DMS153 treated with DMSO at 0.1 percent for 48 hours (cell line): ENCODE data around the gene ADAMTS10.
A peak's percentile ranks its signal among the peaks of the same experiment; 100 is the strongest.
"Not testable (repeated sequence)": the region's sequence is repeated elsewhere in the genome, so short reads cannot be mapped to it uniquely, and the experiment has no call there.

Experiments used
- DNase-seq: peaks from one replicate; lab custom pipeline; 2025; ENCODE audit not compliant: unreplicated experiment; lab: John Stamatoyannopoulos, UW

The ADAMTS10 gene

DNA sequence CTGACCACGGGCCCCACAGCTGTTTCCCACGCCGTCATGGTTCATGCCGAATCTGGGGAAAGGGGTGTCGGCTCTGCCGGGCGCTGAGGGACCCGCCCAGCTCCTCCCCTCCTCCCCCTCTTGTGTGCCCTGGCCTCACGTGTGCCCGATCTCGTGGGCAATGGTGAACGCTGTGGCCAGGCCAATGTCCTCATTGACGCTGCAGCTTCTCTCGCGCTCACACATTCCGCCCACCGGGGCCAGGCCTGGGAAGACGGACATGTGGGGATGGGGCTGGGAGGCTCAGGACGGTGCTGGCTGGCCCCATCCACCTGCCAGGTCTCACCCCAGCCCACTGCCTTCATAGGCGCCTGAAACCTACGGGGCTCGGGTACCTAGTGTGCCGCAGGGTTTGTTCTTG lies 14.3 kb downstream of the ADAMTS10 start:
- DNase-seq, result no peak

DNA sequence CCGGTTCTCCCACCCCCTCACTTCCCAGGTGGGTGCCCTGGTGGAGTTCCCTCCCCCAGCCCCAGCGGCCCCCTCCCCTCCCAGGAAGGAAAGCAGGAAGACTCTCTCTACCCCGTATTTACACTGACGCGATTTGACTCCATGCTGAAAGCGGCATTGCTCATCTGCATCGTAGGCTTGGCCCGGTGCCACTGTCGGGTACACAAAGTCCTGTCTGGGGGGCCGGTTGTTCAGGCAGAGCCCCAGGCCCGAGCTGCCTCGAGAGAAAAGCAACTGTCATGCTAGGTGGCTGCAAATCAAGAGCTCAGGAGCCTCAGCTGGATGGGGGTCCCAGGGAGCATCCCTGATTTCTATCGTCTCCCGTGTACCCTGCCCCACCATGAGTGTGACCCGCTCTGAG lies 14.9 kb downstream of the ADAMTS10 start:
- no peak for DNase-seq

DNA sequence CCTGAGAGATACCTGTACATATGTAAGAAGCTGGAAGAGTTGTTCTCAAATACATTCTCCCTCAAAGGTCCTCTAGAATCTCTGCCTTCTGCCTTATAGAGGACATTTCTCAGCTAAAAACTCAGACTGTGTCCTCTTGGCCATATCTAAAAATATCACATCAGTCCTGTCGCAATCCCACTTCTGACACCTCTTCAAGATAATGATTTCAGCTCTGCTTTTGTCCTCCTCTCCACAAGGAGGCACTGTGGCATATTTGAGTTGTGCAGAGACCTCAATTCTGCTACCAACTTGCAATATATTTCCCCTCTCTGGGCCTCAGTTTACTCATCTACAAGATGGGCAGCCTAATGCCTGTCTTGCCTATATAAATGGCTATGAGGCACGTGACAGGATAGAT lies 16.6 kb downstream of the ADAMTS10 start:
- DNase-seq, result no peak

DNA sequence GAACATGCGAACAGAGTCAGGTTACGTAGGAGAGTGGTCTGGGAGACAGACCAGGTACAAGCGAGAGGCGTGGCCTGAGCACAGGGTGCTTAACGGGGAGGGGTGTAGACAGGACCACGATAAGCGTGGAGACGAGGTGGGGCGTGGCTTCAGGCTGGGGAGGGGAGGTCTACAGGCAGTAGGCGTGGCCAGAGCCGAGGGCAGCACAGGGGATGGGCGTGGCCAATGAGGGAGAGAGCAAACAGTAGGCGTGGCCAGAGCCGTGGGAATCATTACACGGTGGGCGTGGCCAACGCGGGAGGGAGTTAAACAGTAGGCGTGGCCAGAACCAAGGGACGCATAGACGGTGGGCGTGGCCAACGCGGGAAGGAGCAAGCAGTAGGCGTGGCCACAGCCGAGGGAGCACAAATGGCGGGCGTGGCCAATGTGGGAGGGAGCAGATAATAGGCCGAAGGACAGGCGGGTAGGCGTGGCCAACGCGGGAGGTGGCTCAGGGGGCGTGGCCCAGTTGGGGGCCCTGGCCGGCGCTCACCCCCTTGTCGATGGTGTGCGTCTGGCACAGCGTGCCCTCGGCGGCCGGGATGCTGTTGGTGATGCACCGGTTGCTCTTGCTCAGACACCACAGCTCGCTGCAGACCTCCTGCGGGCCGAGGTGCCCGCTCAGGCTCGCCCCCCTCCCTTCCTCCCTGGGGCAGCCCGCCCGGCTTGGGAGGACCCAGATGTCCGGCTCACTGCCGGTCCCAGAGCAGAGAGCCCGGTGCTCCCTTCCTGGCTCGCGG lies 18.1 kb downstream of the ADAMTS10 start:
- DNase-seq, result no peak

DNA sequence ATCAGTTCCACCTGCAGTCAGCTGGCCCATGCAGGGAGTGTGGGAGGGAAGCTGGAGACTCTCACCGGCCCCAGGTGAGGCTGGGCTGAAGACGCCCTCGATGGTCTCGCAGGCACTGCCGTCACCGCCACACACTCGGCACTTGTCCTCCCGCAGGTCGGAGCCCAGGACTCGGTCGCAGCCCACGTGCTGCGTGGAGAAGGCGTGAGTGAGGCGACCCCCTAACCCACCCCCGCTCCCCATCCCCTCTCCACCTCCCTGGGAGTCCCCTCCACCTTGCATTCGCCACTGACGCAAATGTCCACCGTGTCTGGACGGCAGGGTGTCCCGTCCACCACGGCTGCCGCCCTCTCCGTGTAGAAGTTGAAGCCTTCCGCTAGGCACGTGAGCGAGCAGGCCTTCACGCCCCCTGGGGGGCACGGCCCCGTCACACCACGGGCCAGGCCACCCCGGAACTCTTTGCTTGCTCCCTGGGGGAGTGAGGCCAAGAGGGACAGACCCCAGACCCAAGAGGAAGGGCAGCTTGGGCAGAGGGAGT lies 21.3 kb downstream of the ADAMTS10 start:
- no peak for DNase-seq

DNA sequence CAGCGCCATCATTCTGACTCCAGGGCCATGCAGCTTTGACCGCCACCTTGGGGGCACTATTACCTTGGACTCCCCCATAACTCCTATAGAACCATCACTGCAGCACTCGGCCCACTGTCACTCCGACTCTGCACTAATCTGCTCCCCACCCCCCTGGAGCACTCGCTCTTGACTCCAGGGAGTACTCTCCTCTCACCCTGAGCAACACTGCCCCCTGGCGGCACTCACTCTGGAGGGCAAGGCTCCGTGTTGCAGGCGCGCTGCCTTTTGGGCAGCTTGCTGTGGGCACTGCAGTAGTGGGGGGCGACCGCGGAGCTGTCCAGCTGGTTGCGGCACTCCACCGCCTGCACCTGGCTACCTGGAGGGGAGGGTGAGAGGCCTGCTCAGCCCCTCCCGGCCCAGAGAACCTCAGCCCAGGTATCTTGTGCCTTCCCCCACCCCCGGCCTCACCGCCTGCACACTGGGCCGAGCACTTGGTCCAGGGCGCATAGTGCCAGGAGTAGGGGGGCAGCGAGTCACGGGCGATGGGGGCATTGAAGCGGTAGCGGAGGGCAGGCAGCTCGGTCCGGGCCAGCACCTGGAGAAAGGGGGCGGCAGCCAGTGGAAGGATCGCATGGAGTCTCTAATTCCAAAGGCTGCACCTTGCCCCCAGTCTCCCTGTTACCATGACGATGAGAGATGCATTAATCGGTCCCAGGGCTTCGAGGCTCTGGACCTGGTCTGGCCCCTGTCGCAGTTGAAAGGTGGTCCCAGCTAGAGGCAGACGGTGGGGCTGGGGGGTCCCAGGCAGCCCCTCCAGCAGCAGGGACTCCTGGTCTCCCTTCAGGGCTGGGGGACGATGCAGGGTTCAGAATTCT lies 24.4 kb downstream of the ADAMTS10 start:
- no peak for DNase-seq

DNA sequence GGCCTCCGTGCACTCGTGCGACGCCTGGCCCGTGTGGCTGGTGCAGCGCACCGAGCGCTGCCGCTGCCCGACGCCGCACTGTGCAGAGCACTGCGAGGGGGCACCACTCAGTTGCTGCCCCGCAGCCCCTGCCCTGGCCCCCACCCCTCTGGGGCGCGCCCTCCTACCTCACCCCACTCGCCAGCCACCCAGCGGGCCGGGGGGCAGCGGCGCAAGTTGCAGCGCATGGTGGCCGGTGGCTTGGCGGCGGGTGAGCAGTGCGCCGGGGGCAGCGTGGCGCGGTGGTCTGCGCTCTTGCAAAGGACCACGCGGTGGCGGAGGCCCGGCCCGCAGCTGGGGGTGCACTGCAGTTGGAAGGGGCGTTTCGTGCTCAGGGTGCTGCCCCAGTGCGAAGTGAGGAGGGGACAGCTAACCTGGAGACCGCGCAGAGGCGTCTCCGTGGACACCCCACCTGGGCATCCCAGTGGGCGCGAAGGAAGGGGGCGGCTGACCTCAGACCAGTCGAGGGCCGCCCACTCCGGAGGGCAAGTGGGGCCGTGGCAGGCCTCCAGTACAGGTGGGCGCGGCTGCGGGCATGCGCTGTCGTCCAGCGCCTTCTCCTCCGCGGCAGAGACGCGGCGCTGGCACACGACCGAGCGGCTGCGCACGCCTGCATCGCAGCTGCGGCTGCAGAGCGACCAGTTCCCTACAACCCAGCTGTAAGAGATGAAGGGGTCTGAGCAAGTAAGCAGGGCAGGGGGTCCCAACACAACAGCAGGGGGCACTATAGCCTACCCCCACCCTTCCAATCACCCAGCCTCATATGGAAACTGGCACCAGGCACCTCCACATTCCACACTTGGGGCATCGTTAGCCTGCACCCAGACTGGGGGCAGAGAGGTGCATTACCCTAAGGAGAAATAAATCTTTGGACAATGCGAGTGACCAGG lies 25.3 kb downstream of the ADAMTS10 start:
- DNase-seq, result no peak

DNA sequence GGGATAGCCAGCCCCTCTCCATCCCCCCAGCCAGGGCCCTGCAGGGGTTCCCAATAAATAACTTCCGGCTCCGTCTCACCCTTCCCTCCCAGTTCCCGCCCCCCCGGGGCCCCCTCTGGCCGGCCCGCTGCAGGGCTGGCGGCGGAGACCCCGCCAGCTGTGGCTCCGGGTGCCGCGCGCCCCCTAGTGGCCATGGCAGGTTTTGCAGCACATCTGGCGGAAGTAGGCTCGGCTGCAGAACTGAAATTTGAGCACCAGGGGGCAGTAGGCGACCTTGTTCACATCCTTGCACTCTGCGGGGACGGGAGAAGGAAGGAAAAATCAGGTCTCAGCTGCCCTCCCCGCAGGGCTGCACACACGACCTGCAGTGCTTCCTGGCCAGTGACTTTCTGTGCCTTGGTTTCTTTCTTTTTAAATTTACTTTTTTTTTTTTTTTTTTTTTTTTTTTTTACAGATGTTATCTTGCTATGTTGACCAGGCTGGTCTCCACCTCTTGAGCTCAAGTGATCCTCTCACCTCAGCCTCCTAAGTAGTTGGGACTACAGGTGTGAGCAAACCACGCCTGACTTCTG lies 29.7 kb downstream of the ADAMTS10 start:
- peak; percentile 27 for DNase-seq

DNA sequence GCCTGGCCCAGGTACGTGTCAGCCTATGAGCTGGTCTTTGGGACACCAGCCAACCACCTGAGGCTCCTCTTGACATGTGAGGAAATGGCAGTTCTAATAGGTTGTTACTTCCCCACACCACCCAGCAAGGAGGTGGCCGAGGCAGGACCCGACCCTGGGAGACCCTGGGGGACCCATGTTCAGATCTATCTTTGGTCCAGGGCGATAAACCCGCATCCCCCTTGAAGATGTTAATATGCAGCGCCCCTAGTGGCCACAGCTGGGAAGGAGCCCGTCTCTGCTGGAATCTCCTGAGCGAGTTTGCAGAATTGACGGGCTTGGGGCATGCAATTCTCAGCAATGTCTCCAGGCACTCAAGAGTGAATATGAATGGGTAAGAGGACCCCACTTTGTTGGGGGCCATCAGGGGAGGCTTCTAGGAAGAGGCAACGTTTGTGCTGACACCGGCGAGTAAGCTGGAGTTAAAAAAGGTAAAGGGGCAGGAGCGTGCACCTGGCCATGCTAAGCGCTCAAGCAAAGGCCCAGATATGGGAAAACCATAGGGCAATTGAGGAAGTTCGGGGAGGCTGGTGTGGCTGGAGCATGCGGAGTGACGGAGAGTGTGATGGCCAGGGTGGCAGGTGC lies 31.8 kb downstream of the ADAMTS10 start:
- peak; percentile 5 for DNase-seq

DNA sequence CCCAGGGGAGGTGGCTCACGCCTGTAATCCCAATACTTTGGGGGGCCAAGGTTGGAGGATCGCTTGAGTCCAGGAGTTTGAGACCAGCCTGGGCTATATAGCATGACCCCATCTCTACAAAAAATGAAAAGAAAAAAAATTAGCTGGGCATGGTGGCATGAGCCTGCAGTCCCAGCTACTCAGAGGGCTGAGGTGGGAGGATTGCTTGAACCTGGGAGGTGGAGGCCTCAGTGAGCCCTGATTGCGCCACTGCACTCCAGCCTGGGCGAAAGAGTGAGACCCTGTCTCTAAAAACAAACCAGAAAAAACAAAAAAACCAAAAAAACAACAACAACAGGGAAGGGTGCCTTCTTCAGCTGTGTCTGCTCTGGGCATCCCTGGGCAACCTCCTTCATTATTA lies 32.8 kb downstream of the ADAMTS10 start:
- no peak for DNase-seq

DNA sequence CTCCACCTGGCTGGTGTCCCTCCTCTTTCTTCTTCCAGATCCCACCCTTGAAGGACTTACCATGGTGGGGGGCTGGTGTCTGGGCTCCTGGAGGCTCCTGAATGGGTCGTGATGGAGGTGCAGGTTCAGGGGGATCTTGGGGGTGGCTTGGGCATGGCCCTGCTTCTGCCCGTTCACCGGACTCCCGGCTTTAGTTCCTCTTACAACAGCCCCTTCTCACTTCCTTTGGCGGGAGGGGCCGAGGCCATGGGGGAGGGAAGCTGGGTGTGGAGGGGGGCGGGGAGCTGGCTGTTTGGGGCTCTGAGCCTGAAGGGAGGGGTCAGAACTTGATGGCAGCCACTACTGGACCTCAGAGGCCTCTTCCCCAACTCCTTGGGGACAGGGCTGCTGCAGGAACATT lies 33.3 kb downstream of the ADAMTS10 start, which contains the start of gene MYO1F:
TSS of gene MYO1F (minus strand) at position 196 of the 400 bp plus-strand sequence. CDS start at position 63, 133 bp downstream.
- DNase-seq, result no peak

DNA sequence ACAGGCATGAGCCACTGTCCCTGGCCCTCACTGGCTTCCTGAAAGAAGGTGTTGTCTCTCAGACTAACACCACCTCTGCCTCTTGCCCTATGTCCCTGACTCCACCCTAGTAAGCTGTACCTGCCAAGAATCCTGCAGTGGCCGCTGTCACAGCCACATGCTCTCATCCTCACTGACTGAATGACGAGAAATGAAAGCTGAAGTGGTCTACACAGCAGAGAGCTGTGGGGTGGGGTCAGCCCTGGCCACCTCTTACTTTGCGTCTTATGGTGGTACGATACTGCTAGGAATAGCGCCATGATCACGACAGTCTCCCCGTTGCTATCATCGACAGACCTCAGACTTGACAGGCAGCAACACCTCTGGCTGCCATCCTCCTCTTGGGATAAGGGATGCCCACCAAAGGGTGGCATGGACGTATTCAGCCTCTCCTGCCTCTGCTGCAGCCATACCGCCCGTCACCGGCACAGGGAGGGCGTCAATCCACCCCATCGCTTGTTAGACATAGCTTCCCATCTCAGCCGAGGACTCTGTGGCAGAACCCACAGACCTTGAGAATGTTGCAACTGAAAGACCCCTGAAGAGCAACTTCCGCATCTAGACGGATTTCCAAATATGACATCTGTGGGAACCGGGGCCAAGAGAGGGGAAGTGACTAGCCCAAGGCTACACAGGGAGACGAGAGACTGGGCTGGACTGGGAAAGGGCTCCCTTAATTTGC lies 34.1 kb downstream of the ADAMTS10 start:
- DNase-seq, result no peak

DNA sequence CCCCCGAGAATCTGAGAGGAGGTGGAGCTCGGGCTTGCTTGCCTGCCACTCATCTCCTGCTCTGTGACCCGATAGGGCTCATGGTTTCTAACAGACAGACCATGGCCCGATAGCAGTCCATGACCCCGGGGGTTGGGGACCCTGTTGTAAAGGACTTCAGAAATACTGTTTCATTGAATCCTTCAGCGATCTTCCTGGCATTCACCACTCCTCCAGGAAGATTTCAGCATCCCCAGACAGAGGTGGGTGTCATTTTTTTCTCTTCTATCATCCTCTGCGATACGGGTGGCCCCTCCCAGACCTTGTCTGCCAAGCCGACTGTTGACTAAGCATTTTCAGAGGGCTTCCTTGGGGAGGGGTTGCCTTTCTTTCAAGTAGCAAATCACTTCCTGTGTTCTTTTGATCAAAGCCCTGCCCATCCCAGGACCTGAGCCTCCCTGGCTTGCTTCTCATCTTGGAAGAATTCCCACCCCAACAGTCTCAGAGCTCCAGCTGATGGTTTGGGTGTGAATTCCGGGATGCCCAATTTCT lies 35.0 kb downstream of the ADAMTS10 start:
- no peak for DNase-seq

DNA sequence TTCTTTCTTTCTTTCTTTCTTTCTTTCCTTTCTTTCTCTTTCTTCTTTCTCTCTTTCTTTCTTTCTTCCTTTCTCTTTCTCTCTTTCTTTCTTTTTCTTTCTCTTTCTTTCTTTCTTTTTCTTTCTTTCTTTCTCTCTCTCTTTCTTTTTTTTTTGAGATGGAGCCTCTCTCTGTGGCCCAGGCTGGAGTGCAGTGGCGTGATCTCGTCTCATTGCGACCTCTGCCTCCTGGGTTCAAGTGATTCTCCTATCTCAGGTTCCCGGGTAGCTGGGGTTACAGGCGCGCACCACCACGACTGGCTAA lies 35.9 kb downstream of the ADAMTS10 start:
- not testable (repeated sequence) for DNase-seq

DNA sequence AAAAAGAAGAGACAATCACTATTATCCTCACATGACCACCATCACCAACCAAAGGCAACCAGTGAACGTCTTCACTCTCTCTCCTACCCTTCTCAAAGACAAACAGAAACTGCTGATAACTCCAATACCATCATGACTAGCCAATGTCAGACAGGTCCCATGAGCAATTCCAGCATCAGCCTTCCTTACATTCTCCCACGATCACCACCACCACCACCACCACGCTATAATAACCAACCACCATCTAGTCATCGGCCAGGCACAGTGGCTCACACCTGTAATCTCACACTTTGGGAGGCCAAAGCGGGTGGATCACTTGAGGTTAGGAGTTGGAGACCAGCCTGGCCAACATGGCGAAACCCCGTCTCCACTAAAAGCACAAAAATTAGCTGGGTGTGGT lies 37.2 kb downstream of the ADAMTS10 start:
- DNase-seq, result no peak

DNA sequence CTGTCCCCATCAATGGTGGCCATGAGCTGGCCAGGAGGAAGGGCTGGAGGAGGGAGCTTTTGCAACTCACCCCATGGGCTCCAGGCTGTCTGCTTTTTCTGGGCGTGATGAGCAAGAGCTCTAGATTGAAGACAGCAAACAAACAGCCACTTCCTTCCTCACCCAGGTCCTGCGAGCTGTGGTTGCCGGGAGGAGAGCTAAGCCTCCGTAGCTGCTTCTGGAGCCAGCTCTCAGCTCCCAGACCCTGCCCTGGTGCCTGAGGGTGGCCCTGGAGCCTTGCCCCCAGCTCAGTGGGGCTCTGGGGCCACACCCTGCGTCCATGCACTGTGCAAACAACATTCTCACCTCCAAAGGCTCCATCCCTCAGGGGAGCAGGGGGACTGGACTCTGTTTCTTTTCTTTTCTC lies 39.5 kb downstream of the ADAMTS10 start:
- DNase-seq, result no peak

DNA sequence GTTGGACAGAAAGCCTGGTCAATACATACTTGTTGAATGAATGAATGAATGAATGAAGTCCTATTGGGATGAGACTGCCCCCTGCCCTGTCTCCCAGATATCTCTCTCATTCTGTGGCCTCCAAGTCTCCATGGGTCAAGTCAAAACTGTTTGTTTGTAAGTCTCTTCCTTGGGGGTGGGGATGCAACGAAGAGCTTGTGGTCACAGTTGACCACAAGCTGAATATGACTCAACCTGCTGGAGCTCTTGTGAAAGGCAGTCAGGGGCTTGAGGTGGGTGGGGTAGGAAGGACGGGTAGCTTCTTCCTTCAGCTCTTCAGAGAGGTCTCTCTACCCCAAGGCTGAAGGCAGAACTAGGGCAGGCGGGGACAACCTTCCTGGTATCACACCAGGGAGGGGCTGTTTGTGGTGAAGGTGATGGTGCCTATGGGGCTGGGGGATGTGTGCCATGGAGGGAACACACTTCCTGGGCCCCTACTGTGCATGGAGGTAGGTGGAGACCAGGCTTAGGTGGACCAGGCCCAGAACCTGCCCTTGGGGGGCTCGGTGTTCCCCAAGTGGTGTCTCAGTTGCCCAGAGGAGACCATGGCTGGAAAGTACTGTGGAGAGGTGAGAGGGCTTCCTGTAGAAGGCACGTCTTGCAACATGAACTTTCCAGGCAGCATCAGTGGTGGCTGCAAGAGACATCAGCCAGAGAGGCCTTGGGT lies 41.3 kb downstream of the ADAMTS10 start:
- DNase-seq, result no peak

DNA sequence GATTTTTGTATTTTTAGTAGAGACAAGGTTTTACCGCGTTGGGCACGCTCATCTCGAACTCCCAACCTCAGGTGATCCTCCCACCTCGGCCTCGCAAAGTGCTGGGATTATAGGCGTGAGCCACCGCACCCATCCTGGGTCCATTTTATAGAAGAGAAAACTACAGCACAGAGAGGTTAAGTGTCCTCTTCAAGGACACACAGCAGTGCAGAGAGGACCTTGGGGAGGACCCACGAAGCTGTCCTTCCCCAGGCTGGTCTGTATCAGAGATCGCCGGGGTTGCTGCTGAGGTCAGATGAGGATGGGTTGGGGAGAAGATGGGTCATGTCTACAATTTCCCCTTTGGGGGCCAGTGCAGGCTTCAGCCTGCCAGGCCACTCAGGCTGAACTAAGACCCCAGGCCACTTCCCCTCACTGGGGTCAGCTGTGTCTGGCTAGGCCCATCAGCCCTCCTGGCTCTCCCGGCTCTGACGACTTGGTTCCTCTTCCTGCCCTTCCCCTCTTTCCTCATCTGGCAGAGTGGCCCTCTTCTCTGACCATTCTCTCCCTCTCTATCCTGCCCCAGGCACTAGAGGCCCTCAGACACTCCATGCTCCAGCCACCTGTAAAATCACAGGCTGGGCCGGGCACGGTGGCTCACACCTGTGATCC lies 42.9 kb downstream of the ADAMTS10 start:
- DNase-seq, result no peak
